Stimulated activated CD4-positive, alpha-beta T cell treated with anti-CD3 and anti-CD28 coated beads, Interleukin-4, amount 100 ng/mL, for 24 hours (primary cell): ENCODE data around the gene HDDC2.

Source experiments
- DNase-seq: peaks from one replicate; pipeline ENCODE4 v3.0.0-alpha.2; 2020

HDDC2 gene

GRCh38 chr6:125301435-125302391 is at the start of gene HDDC2:
TSS of gene HDDC2 (minus strand) at chr6:125301967. CDS start at chr6:125301932, 35 bp downstream.
- peak; percentile 42 for DNase-seq

- DNase-seq = no peak
Measured at GRCh38 chr6:125346926-125347563, 45.3 kb upstream of the HDDC2 start.

- no peak for DNase-seq
Measured at GRCh38 chr6:125346201-125346925, 44.6 kb upstream of the HDDC2 start.

DNA sequence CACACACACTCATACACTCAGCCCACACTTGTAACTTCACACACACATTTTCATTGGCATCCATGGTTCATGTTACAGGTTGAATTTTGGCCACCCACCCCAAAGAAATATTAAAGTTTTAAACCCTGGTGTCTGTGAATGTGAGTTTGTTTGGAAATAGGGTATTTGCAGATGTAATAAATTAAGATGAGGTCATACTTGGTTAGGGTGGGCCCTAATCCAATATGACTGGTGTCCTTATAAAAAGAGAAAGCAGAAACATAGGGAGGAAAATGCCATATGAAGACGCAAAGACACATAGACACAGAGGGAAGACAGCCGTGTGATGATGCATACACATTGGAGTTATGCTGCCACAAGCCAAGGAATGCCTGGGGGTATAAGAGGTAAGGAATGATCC is 39.7 kb upstream of the HDDC2 start:
- no peak for DNase-seq

DNA sequence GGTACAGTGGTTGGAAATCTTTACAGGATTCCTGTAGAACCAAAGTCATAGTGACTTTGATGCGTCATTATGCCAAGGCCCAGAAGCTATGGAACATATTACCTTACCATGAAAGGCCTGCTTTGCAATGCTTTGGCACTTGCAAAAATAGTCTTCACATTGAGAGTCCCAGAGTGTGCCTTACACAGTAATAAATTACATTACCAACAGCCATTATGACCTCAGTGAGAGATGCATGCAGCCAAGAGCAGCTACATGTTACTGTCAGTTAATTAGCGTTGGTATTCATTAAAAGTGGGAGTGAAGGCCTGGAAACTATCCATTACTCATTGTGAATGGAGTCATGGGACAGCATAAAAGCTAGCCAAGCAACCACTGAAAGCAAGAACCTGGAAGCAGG is 39.2 kb upstream of the HDDC2 start:
- DNase-seq = no peak

- no peak for DNase-seq
Measured at GRCh38 chr6:125340175-125340835, 38.5 kb upstream of the HDDC2 start.

- DNase-seq = no peak
Measured at GRCh38 chr6:125339653-125340052, 37.9 kb upstream of the HDDC2 start.

GRCh38 chr6:125338381-125338780 is 36.6 kb upstream of the HDDC2 start:
- no peak for DNase-seq

GRCh38 chr6:125337706-125338105 is 35.9 kb upstream of the HDDC2 start:
- DNase-seq = no peak

- no peak for DNase-seq
Measured at GRCh38 chr6:125332664-125333063, 30.9 kb upstream of the HDDC2 start.

- DNase-seq = no peak
Measured at GRCh38 chr6:125325586-125325985, 23.8 kb upstream of the HDDC2 start.

- no peak for DNase-seq
Measured at GRCh38 chr6:125323376-125323775, 21.6 kb upstream of the HDDC2 start.

- DNase-seq = no peak
Measured at GRCh38 chr6:125316621-125317020, 14.9 kb upstream of the HDDC2 start.

GRCh38 chr6:125315548-125315947 is 13.8 kb upstream of the HDDC2 start:
- no peak for DNase-seq

DNA sequence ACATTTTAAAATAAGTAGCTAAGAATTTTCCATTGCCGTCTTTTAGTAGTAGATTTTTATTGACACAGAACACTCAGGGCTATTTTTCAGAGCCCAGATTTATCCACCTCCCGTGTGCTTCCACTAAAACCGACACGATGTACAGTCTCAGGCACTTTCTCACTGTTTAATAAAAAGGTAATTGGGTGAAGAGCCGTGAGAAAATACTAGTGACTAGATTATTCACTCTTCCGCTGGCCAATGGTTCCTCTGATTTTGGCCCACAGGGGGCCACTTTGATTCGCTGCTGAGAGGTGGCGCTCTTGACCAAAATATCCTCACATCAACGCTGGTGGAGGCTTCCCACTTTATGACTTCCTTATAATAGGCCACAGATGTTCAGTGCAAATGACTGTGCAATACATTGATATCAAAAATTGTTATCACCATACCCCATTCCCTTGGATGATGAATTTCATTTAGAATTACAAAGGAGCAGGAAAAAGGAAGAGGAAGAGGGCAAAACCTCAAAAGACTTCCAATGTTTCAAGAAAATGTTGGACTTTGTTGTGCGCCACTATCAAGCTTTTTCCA is 12.3 kb upstream of the HDDC2 start:
- DNase-seq = peak; percentile 36

- DNase-seq = no peak
Measured at GRCh38 chr6:125312950-125313349, 11.2 kb upstream of the HDDC2 start.

GRCh38 chr6:125312478-125312877 is 10.7 kb upstream of the HDDC2 start:
- no peak for DNase-seq

GRCh38 chr6:125310994-125311649 is 9.4 kb upstream of the HDDC2 start:
- DNase-seq = no peak

DNA sequence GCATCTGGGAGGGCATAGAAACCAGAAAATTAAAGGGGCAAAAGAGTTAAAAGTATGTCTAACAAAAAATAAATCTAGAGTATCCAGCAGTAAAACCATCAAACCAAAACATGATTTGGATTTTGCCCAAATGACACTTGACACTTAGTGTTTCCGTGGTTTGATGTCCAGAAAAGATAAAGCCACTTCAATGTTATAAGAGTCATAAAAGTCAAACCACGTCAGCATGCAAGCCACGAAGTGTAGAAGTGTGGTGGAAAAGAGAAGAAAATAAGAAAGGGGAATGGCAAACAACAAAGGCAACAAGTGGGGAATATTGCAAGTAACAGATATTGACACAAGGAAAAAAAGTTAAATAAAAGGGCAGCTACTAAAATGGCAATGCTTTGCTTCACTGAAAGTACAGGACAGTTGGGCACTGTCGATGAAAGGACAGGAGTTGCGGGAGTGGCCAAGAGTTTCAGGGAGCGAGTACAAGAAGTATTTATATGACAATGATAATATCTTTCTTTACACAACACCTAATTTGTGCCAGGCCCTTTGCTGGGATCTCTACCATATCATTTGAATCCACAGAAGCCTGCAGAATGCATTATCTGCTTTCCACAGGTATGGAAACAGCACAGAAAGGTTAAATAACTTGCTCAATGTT is 6.3 kb upstream of the HDDC2 start:
- no peak for DNase-seq

GRCh38 chr6:125307150-125307838 is 5.5 kb upstream of the HDDC2 start:
- no peak for DNase-seq

- DNase-seq = no peak
Measured at GRCh38 chr6:125306756-125307149, 5.0 kb upstream of the HDDC2 start.
